ENCODE data around the gene NKD1. TPM values are rescaled to one million over a fixed set of nuclear protein-coding genes. Genes with fewer than 3 reads are reported as not detected.

NKD1 gene
- polyA plus RNA-seq, 1 experiment, result not detected

DNA sequence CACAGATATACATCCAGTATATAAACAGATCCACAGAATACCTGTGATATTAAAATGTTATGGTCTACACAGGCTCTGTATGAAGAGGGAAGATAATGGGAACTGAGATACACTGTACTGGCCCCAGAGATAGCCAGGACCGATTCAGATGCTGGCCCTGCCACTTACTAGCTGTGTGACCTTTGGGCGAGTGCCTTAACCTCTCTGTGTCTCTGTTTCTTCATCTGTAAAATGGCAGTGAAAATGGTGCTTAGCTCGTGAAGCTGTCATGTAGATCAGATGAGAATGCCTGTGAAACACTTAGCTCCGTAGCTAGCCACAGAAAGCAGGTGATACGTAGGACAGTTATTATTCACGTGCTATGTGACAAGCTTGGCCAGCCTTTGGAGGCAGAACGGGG is 22.2 kb downstream of the NKD1 start:
- no peak for TF ChIP-seq CTCF (IDR thresholded peaks at IDR 0.05; ENCODE audit: low read depth, low read length)
- ChIA-PET POLR2A (no interaction called here), CTCF (no interaction called here)
- no peak overlapping the region for H3K4me3 ChIP-seq (ENCODE audit: low read depth, low read length)
- H3K9me3 ChIP-seq (ENCODE audit: control insufficient read depth, insufficient read depth, low read length), result no peaks in the 10 kb centered on the region
- DNase-seq (ENCODE audit: low read depth, low spot score), result no peak
- no peak overlapping the region for H3K27ac ChIP-seq (ENCODE audit: low read depth, low read length)
- H3K27me3 ChIP-seq (ENCODE audit: control insufficient read depth, insufficient read depth, low read length), result peaks cover 10% of the 10 kb centered on the region

DNA sequence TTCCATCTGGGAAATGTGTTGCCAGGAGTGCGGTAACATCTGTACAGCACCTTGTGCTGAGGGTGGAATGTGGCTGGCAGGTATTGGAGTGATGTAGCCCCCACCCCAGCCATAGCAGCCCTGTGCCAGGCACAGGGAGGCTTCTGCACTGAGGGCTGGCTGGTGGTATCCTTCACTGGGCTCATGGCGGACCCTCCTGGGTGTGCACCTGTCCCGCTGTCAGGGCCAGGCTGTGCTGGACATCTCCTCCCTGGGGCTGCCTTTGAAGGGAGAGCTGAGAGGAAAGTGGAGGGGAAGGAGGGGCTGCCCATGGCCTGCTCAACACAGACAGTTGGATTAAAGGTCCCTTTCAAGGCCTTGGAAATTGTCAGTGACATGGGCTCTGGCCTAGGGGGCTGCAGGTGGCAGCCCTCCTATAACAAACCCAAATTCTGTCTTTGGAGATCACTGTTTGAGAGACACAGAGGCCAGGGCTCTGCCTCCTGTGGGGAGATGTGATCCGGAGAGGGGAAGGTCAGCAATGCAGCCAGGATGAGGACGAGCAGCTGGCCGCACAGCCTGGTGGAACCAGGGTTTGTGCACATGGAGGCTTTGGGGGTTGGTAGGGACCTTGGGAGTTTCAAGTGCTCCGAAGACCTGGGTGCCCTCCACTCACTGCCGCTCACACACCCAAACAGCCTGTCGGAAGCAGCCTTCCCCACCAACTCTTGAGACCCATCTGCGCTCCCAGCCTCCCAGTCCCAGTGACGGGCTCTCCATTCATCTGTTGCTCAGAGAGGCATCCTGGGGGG is 22.8 kb downstream of the NKD1 start:
- TF ChIP-seq CTCF (IDR thresholded peaks at IDR 0.05; ENCODE audit: low read depth, low read length), result no peak
- no peak overlapping the region for H3K4me3 ChIP-seq (ENCODE audit: low read depth, low read length)
- H3K9me3 ChIP-seq (ENCODE audit: control insufficient read depth, insufficient read depth, low read length), result no peaks in the 10 kb centered on the region
- no peak overlapping the region for H3K27ac ChIP-seq (ENCODE audit: low read depth, low read length)
- CTCF ChIA-PET, result no interaction called here
- DNase-seq (ENCODE audit: low read depth, low spot score), result no peak
- POLR2A ChIA-PET, result no interaction called here
- peaks cover 10% of the 10 kb centered on the region for H3K27me3 ChIP-seq (ENCODE audit: control insufficient read depth, insufficient read depth, low read length)

DNA sequence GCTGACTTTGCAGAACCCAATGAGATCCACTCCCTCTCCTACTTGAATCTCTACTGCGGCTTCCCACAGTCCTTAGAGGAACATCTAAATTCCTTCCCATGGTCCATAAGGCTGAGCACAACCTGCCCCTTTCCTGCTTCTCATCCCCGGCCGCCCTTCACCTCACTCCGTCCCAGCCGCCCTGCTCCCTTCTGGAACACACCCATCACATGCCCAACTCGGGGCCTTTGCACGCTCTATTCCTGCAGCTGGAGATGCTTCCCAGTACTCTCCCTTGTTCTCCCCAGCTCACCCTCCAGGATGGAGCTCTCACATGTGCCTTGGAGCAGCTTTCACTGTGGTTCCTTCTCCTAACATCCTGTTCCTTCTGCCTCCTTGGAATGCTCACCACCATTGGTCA is 23.6 kb downstream of the NKD1 start:
- Histone ChIP-seq H3K9me3 (ENCODE audit: control insufficient read depth, insufficient read depth, low read length) (no peaks in the 10 kb centered on the region), H3K4me3 (ENCODE audit: low read depth, low read length) (no peak overlapping the region), H3K27ac (ENCODE audit: low read depth, low read length) (no peak overlapping the region), H3K27me3 (ENCODE audit: control insufficient read depth, insufficient read depth, low read length) (peaks cover 10% of the 10 kb centered on the region)
- DNase-seq (ENCODE audit: low read depth, low spot score), result no peak
- TF ChIP-seq CTCF (IDR thresholded peaks at IDR 0.05; ENCODE audit: low read depth, low read length), result no peak
- ChIA-PET CTCF (no interaction called here), POLR2A (no interaction called here)

GRCh38 chr16:50572700-50573099 is 24.5 kb downstream of the NKD1 start:
- ChIA-PET POLR2A (no interaction called here), CTCF (no interaction called here)
- H3K9me3 ChIP-seq (ENCODE audit: control insufficient read depth, insufficient read depth, low read length), result no peaks in the 10 kb centered on the region
- H3K27me3 ChIP-seq (ENCODE audit: control insufficient read depth, insufficient read depth, low read length), result peaks cover 6% of the 10 kb centered on the region
- H3K4me3 ChIP-seq (ENCODE audit: low read depth, low read length), result no peak overlapping the region
- H3K27ac ChIP-seq (ENCODE audit: low read depth, low read length), result no peak overlapping the region
- TF ChIP-seq CTCF (IDR thresholded peaks at IDR 0.05; ENCODE audit: low read depth, low read length), result no peak
- DNase-seq (ENCODE audit: low read depth, low spot score), result no peak

- peaks cover 3% of the 10 kb centered on the region for H3K27me3 ChIP-seq (ENCODE audit: control insufficient read depth, insufficient read depth, low read length)
- H3K9me3 ChIP-seq (ENCODE audit: control insufficient read depth, insufficient read depth, low read length), result no peaks in the 10 kb centered on the region
- H3K27ac ChIP-seq (ENCODE audit: low read depth, low read length), result no peak overlapping the region
- no peak overlapping the region for H3K4me3 ChIP-seq (ENCODE audit: low read depth, low read length)
- ChIA-PET CTCF (no interaction called here), POLR2A (no interaction called here)
- no peak for TF ChIP-seq CTCF (IDR thresholded peaks at IDR 0.05; ENCODE audit: low read depth, low read length)
- no peak for DNase-seq (ENCODE audit: low read depth, low spot score)
Observed at GRCh38 chr16:50573279-50573678, 25.1 kb downstream of the NKD1 start.
